ENCODE measurements around the gene GRHL1. TPM values are rescaled to one million over a fixed set of nuclear protein-coding genes. Genes with fewer than 3 reads are reported as not detected.
A peak's percentile ranks its signal among the peaks of the same experiment; 100 is the strongest.

Gene GRHL1
- polyA plus RNA-seq, 1 experiment = 1.7 TPM

DNA sequence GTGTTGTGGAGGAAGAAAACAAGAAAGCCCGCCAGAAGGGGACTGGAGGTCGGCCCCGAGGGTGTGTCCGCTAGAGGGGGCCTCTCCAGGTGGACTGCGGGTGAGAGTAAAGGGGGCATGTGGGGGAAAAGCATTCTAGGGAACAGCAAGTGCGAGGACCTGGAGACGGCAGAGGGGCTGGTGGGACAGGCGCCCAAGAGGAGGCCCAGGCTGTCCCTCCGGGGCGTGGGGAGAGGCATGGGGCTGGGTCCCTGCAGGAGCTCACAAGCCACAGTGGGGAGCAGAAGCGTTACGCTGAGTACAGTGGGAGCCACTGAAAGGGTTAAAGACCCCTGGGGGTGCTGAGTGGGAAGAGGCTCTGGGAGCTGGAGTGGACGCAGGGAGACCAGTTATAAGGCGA is 90.2 kb downstream of the GRHL1 start:
- H3K36me3 ChIP-seq (ENCODE audit: control insufficient read depth, insufficient read depth, low read length) = no peaks in the 10 kb centered on the region; the same call in 1 of the 2 replicates
- POLR2A ChIA-PET = no interaction called here
- H3K27me3 ChIP-seq (ENCODE audit: control insufficient read depth, insufficient read depth, low read length) = no peaks in the 10 kb centered on the region
- CTCF ChIA-PET = interaction anchor here (1.0 to 3.1 kb wide), 4 partner anchors 55 to 241 kb away, joined by 3 to 14 read pairs (median 4); no protein-coding TSS in a partner anchor
- DNase-seq (ENCODE audit: low read depth) = no peak
- no peak overlapping the region for H3K4me3 ChIP-seq (ENCODE audit: low read depth, low read length)
- no peak for TF ChIP-seq CTCF (IDR thresholded peaks at IDR 0.05; ENCODE audit: insufficient read depth, low read depth, low read length)

DNA sequence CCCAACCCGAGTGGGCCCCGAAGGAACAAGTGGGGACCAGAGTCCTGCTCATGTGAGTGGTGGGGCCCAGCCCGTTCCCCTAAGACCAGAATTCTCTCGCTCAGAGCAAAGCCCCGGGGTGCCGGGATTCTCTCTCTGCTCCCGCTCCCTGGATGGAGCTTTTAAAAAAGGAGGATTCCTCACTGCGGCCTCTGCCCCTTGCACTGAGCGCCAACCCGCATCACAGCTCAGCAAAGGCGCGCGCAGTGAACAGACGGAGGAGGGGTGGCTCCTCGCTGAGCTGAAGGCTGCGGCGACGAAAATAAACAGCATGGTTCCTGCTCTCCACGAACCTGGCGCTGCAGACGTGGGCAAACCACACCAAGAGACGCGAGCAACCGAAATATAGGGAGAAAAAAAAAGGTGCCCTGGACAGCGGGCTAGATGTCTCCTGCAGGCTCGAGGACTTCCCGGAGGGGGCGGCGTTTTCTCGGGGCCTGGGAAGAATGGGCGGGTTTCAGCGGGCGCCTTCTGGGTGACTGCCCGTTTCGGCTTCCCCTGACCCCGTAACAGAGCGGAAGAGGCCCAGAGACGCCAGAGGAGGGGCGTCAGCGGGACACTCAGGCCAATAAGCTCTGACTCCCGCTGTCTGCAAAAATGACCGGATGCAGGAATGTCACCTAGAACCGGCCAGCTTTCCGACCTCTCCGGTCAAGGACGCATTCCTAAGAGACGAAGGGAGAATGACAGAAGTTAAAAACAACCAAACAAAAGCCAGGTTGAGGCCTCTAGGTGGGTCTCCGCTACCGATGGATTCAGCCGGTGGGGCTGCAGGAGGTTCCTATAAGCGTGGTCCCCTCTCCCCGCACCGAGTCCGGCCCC is 91.0 kb downstream of the GRHL1 start:
- no peak for TF ChIP-seq CTCF (IDR thresholded peaks at IDR 0.05; ENCODE audit: insufficient read depth, low read depth, low read length)
- DNase-seq (ENCODE audit: low read depth) = no peak
- peak overlapping the region; percentile 44 for H3K4me3 ChIP-seq (ENCODE audit: low read depth, low read length)
- ChIA-PET CTCF (interaction anchor here (0.5 to 3.1 kb wide), 12 partner anchors 14 to 393 kb away, joined by 3 to 14 read pairs (median 4); no protein-coding TSS in a partner anchor), POLR2A (interaction anchor here (0.7 kb wide), 1 partner anchor 849 kb away, joined by 3 read pairs; no protein-coding TSS in a partner anchor)
- H3K27me3 ChIP-seq (ENCODE audit: control insufficient read depth, insufficient read depth, low read length) = no peaks in the 10 kb centered on the region
- H3K36me3 ChIP-seq (ENCODE audit: control insufficient read depth, insufficient read depth, low read length) = no peaks in the 10 kb centered on the region; the same call in 1 of the 2 replicates

DNA sequence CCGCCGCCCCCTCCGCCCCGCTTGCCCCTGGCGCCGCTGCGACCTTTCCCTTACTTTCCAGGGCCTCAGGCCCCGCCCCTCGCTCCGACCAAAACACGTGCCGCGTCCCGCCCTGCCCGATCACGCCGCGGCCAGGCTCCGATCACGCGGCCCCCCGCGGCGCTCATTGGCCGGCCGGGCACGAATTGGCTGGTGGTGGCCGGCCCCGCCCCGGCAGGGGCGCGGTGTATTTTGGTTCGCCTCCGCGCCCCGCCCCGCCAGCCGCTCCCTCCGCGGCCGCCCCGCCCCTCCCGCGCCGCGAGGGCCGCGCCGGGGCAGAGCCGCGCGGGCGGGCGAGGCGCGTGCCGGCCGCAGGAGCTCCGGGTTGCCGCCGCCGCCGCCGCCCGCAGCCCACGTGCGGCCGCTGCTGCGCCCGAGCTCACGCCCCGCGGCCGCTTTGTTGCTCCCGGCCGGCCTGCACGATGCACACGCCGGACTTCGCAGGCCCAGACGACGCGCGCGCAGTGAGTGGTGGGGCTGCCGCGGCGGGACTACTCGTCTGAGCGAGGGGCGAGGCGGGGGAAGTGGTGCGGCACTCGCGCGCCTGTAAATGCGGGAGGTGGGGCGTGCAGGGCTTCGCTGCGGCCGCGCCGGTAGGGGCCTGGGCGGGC is 91.9 kb downstream of the GRHL1 start, which contains the start of gene KLF11:
TSS of gene KLF11 (plus strand) at position 295 of the 650 bp plus-strand sequence. CDS start at position 462, 167 bp downstream.
- Histone ChIP-seq H3K4me3 (ENCODE audit: low read depth, low read length) (peak within 1 kb of the TSS; percentile 79), H3K27me3 (ENCODE audit: control insufficient read depth, insufficient read depth, low read length) (no peaks in the 10 kb centered on the region), H3K36me3 (ENCODE audit: control insufficient read depth, insufficient read depth, low read length) (peaks cover 6% of the 10 kb centered on the region)
- ChIA-PET POLR2A (interaction anchor here (0.6 kb wide), 2 partner anchors 34 to 1765 kb away, joined by 4 to 9 read pairs; no protein-coding TSS in a partner anchor), CTCF (interaction anchor here (0.6 to 8.1 kb wide), 9 partner anchors 13 to 273 kb away, joined by 3 to 83 read pairs (median 4); no protein-coding TSS in a partner anchor)
- no peak for DNase-seq (ENCODE audit: low read depth)
- no peak for TF ChIP-seq CTCF (IDR thresholded peaks at IDR 0.05; ENCODE audit: insufficient read depth, low read depth, low read length)

DNA sequence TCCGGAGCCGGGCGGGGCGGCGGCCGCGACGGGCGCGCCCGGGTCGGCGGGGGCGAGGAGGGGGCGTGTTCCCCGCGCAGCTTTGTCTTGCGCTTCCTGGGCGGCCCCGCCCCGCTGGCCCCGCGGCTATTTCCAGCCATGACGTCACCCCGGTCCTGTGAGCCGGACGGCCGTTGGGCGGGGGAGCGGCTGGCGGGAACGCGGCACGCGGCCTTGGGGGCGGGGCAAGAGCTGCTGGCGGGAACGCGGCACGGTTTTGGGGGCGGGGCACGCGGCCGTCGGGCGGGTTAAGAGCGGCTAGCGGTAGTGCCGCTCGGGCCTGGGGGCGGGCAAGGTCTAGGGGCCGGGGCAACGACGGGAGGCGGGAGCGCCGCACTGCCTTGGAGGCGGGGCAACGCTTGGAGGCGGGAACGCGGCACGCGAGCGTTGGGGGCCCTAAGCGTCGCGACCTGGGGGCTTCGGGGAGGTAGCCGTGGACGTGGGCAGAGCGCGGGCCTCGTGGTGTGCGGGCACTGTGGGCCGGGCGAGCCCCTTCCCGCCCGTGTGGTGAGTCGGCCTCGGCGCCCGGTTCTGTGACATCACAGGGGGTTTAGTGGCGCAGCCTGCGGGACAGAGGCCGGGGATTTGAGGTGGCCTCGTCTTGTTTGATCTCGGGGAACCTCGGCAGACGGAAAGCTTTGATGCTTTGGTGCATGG is 92.6 kb downstream of the GRHL1 start:
- no peak for TF ChIP-seq CTCF (IDR thresholded peaks at IDR 0.05; ENCODE audit: insufficient read depth, low read depth, low read length)
- POLR2A ChIA-PET = interaction anchor here (0.6 kb wide), 2 partner anchors 34 to 1765 kb away, joined by 4 to 9 read pairs; no protein-coding TSS in a partner anchor
- CTCF ChIA-PET = interaction anchor here (0.6 to 9.6 kb wide), 7 partner anchors 13 to 273 kb away, joined by 3 to 91 read pairs (median 6); no protein-coding TSS in a partner anchor
- H3K4me3 ChIP-seq (ENCODE audit: low read depth, low read length) = peak overlapping the region; percentile 79
- peak; percentile 63 for DNase-seq (ENCODE audit: low read depth)
- no peaks in the 10 kb centered on the region for H3K27me3 ChIP-seq (ENCODE audit: control insufficient read depth, insufficient read depth, low read length)
- H3K36me3 ChIP-seq (ENCODE audit: control insufficient read depth, insufficient read depth, low read length) = peaks cover 7% of the 10 kb centered on the region

Data from BJ (cell line).